ENCODE measurements around the gene CD93.

DNA sequence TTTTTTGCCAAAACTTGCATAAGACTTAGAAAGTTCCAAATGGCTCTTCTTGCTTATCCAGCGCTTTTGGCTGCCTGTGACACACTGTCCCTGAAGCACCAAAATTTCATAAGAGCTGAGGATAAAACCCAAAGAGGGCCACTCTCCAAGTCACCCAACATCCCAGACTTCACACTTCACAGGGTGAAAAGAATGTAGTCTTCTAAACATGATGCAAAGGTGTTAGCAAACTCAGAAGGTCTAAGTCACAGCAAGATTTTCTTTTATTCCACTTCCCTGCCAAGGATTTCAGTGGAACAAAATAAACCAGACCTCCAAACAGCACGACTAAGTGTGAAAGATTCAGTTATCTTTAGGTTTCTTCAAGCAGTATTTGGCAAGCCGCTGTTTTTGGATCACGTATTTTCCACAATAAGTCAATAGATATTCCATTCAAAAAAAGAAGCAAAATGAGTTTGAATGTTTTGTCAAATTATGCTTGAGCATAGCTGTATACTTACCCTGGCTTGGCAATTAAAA lies 44.6 kb upstream of the CD93 start:
- TF ChIP-seq POLR2A (IDR thresholded peaks at IDR 0.05) (peak in 1 of 4 donors; percentile 10), EP300 (IDR thresholded peaks at IDR 0.05) (no peak)

All from upper lobe of left lung (tissue), 4 donors.